ENCODE data around the gene SHROOM3.

- TF ChIP-seq CTCF (IDR thresholded peaks at IDR 0.05) (no peak), POLR2A (IDR thresholded peaks at IDR 0.05) (no peak), POLR2AphosphoS5 (IDR thresholded peaks at IDR 0.05) (no peak), EP300 (IDR thresholded peaks at IDR 0.05) (no peak)
Observed at GRCh38 chr4:76697129-76697803, 262.2 kb downstream of the SHROOM3 start.
